ENCODE results near the gene MYOZ2. TPM values are rescaled to one million over a fixed set of nuclear protein-coding genes. Genes with fewer than 3 reads are reported as not detected.
"Not testable (repeated sequence)": the region's sequence is repeated elsewhere in the genome, so short reads cannot be mapped to it uniquely, and the experiment has no call there.

Gene MYOZ2
- total RNA-seq, 1 donor from 2014 or later, result 0.47 TPM

GRCh38 chr4:119128148-119128547, 7.5 kb upstream of the MYOZ2 start:
- no peak for DNase-seq (ENCODE audit: low spot score)

- DNase-seq (ENCODE audit: low spot score), result no peak
These were observed 5.1 kb upstream of the MYOZ2 start for GRCh38 chr4:119130365-119131065.

- DNase-seq (ENCODE audit: low spot score), result no peak
These were observed 4.5 kb upstream of the MYOZ2 start for GRCh38 chr4:119131164-119131563.

- DNase-seq (ENCODE audit: low spot score), result no peak
These were observed 3.3 kb upstream of the MYOZ2 start for GRCh38 chr4:119132306-119132705.

GRCh38 chr4:119136546-119136945, 914 bp downstream of the MYOZ2 start:
- DNase-seq (ENCODE audit: low spot score), result no peak

- no peak for DNase-seq (ENCODE audit: low spot score)
These were observed 2.4 kb downstream of the MYOZ2 start for GRCh38 chr4:119138046-119138445.

GRCh38 chr4:119139311-119139710, 3.7 kb downstream of the MYOZ2 start:
- no peak for DNase-seq (ENCODE audit: low spot score)

- no peak for DNase-seq (ENCODE audit: low spot score)
These were observed 4.2 kb downstream of the MYOZ2 start for GRCh38 chr4:119139822-119140252.

GRCh38 chr4:119141283-119141682, 5.7 kb downstream of the MYOZ2 start:
- DNase-seq (ENCODE audit: low spot score), result not testable (repeated sequence)

GRCh38 chr4:119142833-119143232, 7.2 kb downstream of the MYOZ2 start:
- DNase-seq (ENCODE audit: low spot score), result no peak

- not testable (repeated sequence) for DNase-seq (ENCODE audit: low spot score)
These were observed 7.7 kb downstream of the MYOZ2 start for GRCh38 chr4:119143341-119143740.

- DNase-seq (ENCODE audit: low spot score), result no peak
These were observed 13.5 kb downstream of the MYOZ2 start for GRCh38 chr4:119149110-119149509.

- no peak for DNase-seq (ENCODE audit: low spot score)
These were observed 15.5 kb downstream of the MYOZ2 start for GRCh38 chr4:119151161-119151560.

- DNase-seq (ENCODE audit: low spot score), result no peak
These were observed 17.1 kb downstream of the MYOZ2 start for GRCh38 chr4:119152741-119153140.

GRCh38 chr4:119162174-119162573, 26.5 kb downstream of the MYOZ2 start:
- no peak for DNase-seq (ENCODE audit: low spot score)

- DNase-seq (ENCODE audit: low spot score), result no peak
These were observed 30.1 kb downstream of the MYOZ2 start for GRCh38 chr4:119165767-119166166.

- DNase-seq (ENCODE audit: low spot score), result no peak
These were observed 34.6 kb downstream of the MYOZ2 start for GRCh38 chr4:119170195-119170594.

GRCh38 chr4:119172223-119172622, 36.6 kb downstream of the MYOZ2 start:
- DNase-seq (ENCODE audit: low spot score), result no peak

- not testable (repeated sequence) for DNase-seq (ENCODE audit: low spot score)
These were observed 38.2 kb downstream of the MYOZ2 start for GRCh38 chr4:119173729-119174361.

GRCh38 chr4:119179011-119179410, 43.4 kb downstream of the MYOZ2 start:
- no peak for DNase-seq (ENCODE audit: low spot score)

- no peak for DNase-seq (ENCODE audit: low spot score)
These were observed 48.5 kb downstream of the MYOZ2 start for GRCh38 chr4:119184128-119184527.

GRCh38 chr4:119189638-119190037, 54.0 kb downstream of the MYOZ2 start:
- DNase-seq (ENCODE audit: low spot score), result no peak

- no peak for DNase-seq (ENCODE audit: low spot score)
These were observed 54.7 kb downstream of the MYOZ2 start for GRCh38 chr4:119190354-119190753.

GRCh38 chr4:119191505-119191904, 55.9 kb downstream of the MYOZ2 start:
- no peak for DNase-seq (ENCODE audit: low spot score)

Data from ureter (tissue), 1 donor.